ENCODE results near the gene TSPY10.
"Not testable (repeated sequence)": the region's sequence is repeated elsewhere in the genome, so short reads cannot be mapped to it uniquely, and the experiment has no call there.

The TSPY10 gene, protein sequence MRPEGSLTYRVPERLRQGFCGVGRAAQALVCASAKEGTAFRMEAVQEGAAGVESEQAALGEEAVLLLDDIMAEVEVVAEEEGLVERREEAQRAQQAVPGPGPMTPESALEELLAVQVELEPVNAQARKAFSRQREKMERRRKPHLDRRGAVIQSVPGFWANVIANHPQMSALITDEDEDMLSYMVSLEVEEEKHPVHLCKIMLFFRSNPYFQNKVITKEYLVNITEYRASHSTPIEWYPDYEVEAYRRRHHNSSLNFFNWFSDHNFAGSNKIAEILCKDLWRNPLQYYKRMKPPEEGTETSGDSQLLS

GRCh38 chrY:9527580-9527979 is at the start of gene TSPY10:
TSS of gene TSPY10 (plus strand) at chrY:9527880. CDS start at chrY:9527926, 46 bp downstream.
- not testable (repeated sequence) for DNase-seq (ENCODE audit: low read depth, low spot score); H3K27ac ChIP-seq

DNA sequence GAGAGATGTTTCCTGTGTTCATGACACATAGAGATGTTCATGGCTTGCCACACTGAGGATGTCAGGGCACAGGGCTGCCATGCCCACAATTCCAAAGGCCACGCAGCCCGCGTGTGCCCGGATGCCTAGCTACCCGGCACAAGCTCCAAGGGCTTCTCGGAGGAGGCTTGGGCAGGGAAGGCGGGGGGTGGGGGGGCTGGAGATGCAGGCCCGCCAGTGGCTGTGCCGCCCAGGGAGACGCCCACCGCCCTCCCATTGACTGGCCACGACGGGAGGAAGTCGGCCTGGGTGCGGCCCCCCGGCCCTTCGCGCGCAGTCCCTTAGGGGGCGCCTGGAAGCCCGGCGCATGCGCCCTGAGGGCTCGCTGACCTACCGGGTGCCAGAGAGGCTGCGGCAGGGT is 40.7 kb upstream of the TSPY10 start, which contains the start of gene TSPY9:
Gene TSPY9 (plus strand): TSS at position 301 of the 400 bp plus-strand sequence. CDS start 46 bp downstream, at position 347.
- DNase-seq (ENCODE audit: low read depth, low spot score); H3K27ac ChIP-seq: not testable (repeated sequence)

- not testable (repeated sequence) for H3K27ac ChIP-seq; DNase-seq (ENCODE audit: low read depth, low spot score)
These were observed 23.3 kb upstream of the TSPY10 start for GRCh38 chrY:9504396-9504795.

DNA sequence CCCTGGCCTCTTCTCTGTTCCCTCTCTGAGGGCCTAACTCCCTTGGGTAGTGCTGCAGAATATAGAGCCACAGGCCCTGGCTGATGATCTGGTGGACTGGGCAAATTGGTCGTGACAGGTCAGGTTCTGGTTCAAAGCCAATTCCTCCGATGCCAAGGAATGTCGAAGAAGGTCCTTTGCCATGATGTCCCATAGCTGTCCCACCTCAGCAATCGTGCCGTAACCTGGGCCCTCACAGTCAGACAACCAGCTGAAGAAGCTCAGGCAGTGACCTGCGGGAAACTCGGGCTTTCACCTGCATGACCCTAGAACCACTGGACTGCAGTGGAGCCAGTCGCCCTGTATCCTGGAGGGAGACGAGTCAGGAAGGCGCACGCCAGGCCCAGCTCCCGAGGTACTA is 11.4 kb upstream of the TSPY10 start:
- DNase-seq (ENCODE audit: low read depth, low spot score); H3K27ac ChIP-seq: not testable (repeated sequence)

All from epithelial cell of prostate (primary cell).